GM23338 (cell line): Measurements from ENCODE around the gene USP37. TPM values are rescaled to one million over a fixed set of nuclear protein-coding genes. Genes with fewer than 3 reads are reported as not detected.

Experiments used
- ATAC-seq: fragments of 200-7000 bp; cut with Tn5 transposase; 3 replicates; pipeline ENCODE4 v1.9.1; 2020
- DNase-seq: peaks from one replicate; pipeline ENCODE4 v3.0.0-alpha.2; 2015; ENCODE audit warnings: low spot score
- H2AFZ ChIP-seq: fragments of 200-600 bp; sonication (generic); 2 replicates; pipeline ENCODE4 v1.8.0; 2016; ENCODE audit warnings: antibody characterized with exemption, mild to moderate bottlenecking, moderate library complexity
- H3F3A ChIP-seq: fragments of 200-600 bp; sonication (generic); replicated peaks from 2 replicates; pipeline ENCODE4 v1.8.0; 2017; ENCODE audit warnings: antibody characterized with exemption, mixed run types, low read depth
- H3K27ac ChIP-seq: fragments of 200-600 bp; sonication (generic); 2 replicates; pipeline ENCODE4 v1.6.1; 2016; ENCODE audit warnings: low read depth
- H3K27me3 ChIP-seq: fragments of 200-600 bp; sonication (generic); 2 replicates; pipeline ENCODE4 v1.8.0; 2016; ENCODE audit warnings: mild to moderate bottlenecking, mixed run types, moderate library complexity; ENCODE audit not compliant: insufficient read depth
- H3K36me3 ChIP-seq: fragments of 200-600 bp; sonication (generic); 2 replicates; pipeline ENCODE4 v1.8.0; 2016; ENCODE audit warnings: mild to moderate bottlenecking; ENCODE audit not compliant: insufficient read depth
- H3K4me1 ChIP-seq: fragments of 200-600 bp; sonication (generic); 2 replicates; pipeline ENCODE4 v1.8.0; 2016; ENCODE audit warnings: mild to moderate bottlenecking, moderate library complexity; ENCODE audit not compliant: insufficient read depth
- H3K4me2 ChIP-seq: fragments of 200-600 bp; sonication (generic); 2 replicates; pipeline ENCODE4 v1.7.1; 2017; ENCODE audit warnings: mixed run types
- H3K4me3 ChIP-seq: fragments of 200-600 bp; sonication (generic); 2 replicates; pipeline ENCODE4 v1.6.1; 2016; ENCODE audit warnings: mixed run types
- H3K79me2 ChIP-seq: fragments of 200-600 bp; sonication (generic); replicated peaks from 2 replicates; pipeline ENCODE4 v1.8.0; 2017; ENCODE audit warnings: mild to moderate bottlenecking; ENCODE audit not compliant: insufficient read depth
- H3K9me2 ChIP-seq: fragments of 200-600 bp; sonication (generic); 2 replicates; pipeline ENCODE4 v1.8.0; 2017; ENCODE audit not compliant: insufficient read depth
- H4K20me1 ChIP-seq: fragments of 200-600 bp; sonication (generic); replicated peaks from 2 replicates; pipeline ENCODE4 v1.8.0; 2017; ENCODE audit warnings: mild to moderate bottlenecking; ENCODE audit not compliant: insufficient read depth
- H3K27ac Mint-ChIP-seq: 2 replicates; pipeline ENCODE4 v1.8.0; 2020; ENCODE audit warnings: inconsistent platforms, mild to moderate bottlenecking, moderate library complexity, mixed read lengths
- H3K27me3 Mint-ChIP-seq: 3 replicates; pipeline ENCODE4 v1.8.0; 2022; ENCODE audit warnings: low read depth, mild to moderate bottlenecking, moderate library complexity, mixed read lengths, inconsistent platforms; ENCODE audit not compliant: insufficient read depth, poor library complexity
- H3K36me3 Mint-ChIP-seq: 3 replicates; pipeline ENCODE4 v1.8.0; 2021; ENCODE audit warnings: low read depth, mild to moderate bottlenecking, inconsistent platforms, moderate library complexity, mixed read lengths
- H3K4me1 Mint-ChIP-seq: 3 replicates; pipeline ENCODE4 v1.8.0; 2020; ENCODE audit warnings: mild to moderate bottlenecking, inconsistent platforms, mixed read lengths
- H3K4me3 Mint-ChIP-seq: 3 replicates; pipeline ENCODE4 v1.8.0; 2021; ENCODE audit warnings: moderate library complexity, mild to moderate bottlenecking, inconsistent platforms, mixed read lengths
- H3K9me3 Mint-ChIP-seq: 3 replicates; pipeline ENCODE4 v1.8.0; 2020; ENCODE audit warnings: moderate library complexity, mild to moderate bottlenecking, inconsistent platforms, mixed read lengths
- NANOG ChIP-seq: IDR thresholded peaks from 2 replicates; pipeline ENCODE4 v1.6.1; 2016; ENCODE audit warnings: antibody characterized with exemption, borderline replicate concordance
- POLR2AphosphoS5 ChIP-seq: IDR thresholded peaks from 2 replicates; pipeline ENCODE4 v1.6.1; 2016; ENCODE audit warnings: antibody characterized with exemption, low read depth
- ZNF114 ChIP-seq: fragments of 250-450 bp; sonication (Bioruptor Pico); IDR thresholded peaks from 2 replicates; pipeline ENCODE4 v1.5.0; 2020; ENCODE audit warnings: mild to moderate bottlenecking, moderate library complexity
- polyA plus RNA-seq: library from polyadenylated mRNA; unstranded; fragments of >200 nt; fragmentation: Nextera tagmentation; extraction: Ambion mirVana; gene quantifications from 2 replicates; pipeline ENCODE4 v1.2.1, GENCODE V29; 2016
- total RNA-seq: library from RNA; depleted of rRNA; stranded (reverse); fragments of >200 nt; shearing (Covaris generic); gene quantifications from 2 replicates; pipeline ENCODE4 v1.2.3, GENCODE V29; 2014
- TF ChIP-seq, protein P1 (sequence below): IDR thresholded peaks from one replicate; pipeline ENCODE4 v1.6.1; 2018; ENCODE audit warnings: antibody characterized with exemption; ENCODE audit not compliant: unreplicated experiment

Gene USP37
- total and polyA plus RNA-seq, 2 experiments from 2014 or later, result 8.2 to 21.0 TPM

DNA sequence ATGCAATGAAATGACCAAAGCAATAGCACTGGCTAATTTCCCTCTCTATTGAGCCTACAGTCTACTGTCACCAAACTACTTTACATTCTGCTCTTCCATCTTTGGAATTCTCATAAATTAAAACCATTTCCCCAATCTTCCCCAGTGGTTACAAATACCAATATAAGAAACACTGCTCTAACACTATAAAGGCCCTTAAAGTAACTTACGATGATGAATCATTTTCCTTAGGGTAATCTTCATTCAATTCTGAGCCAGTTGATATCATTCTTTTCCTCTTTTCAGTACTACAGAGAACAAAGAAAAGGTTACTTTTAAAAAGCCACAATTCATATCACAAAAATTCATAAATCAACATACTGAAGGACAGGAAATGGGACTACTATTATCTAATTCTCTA is 22.1 kb downstream of the USP37 start:
- Mint-ChIP-seq H3K4me3 (no peak overlapping the region), H3K27me3 (no peaks in the 10 kb centered on the region), H3K27ac (no peak overlapping the region), H3K4me1 (no peaks in the 10 kb centered on the region), H3K9me3 (no peaks in the 10 kb centered on the region), H3K36me3 (peaks cover 70% of the 10 kb centered on the region)
- H3K4me2 ChIP-seq, result no peak overlapping the region
- H3F3A ChIP-seq, result no peaks in the 10 kb centered on the region
- H3K27ac ChIP-seq, result no peak overlapping the region
- H3K4me1 ChIP-seq, result no peaks in the 10 kb centered on the region
- peaks cover 59% of the 10 kb centered on the region for H3K36me3 ChIP-seq
- H3K4me3 ChIP-seq, result no peak overlapping the region
- DNase-seq (no peak), ATAC-seq (no peak)
- no peaks in the 10 kb centered on the region for H4K20me1 ChIP-seq
- no peaks in the 10 kb centered on the region for H3K79me2 ChIP-seq
- no peaks in the 10 kb centered on the region for H3K9me2 ChIP-seq
- H3K27me3 ChIP-seq, result no peaks in the 10 kb centered on the region
- no peak overlapping the region for H2AFZ ChIP-seq
- TF ChIP-seq, protein P1, sequence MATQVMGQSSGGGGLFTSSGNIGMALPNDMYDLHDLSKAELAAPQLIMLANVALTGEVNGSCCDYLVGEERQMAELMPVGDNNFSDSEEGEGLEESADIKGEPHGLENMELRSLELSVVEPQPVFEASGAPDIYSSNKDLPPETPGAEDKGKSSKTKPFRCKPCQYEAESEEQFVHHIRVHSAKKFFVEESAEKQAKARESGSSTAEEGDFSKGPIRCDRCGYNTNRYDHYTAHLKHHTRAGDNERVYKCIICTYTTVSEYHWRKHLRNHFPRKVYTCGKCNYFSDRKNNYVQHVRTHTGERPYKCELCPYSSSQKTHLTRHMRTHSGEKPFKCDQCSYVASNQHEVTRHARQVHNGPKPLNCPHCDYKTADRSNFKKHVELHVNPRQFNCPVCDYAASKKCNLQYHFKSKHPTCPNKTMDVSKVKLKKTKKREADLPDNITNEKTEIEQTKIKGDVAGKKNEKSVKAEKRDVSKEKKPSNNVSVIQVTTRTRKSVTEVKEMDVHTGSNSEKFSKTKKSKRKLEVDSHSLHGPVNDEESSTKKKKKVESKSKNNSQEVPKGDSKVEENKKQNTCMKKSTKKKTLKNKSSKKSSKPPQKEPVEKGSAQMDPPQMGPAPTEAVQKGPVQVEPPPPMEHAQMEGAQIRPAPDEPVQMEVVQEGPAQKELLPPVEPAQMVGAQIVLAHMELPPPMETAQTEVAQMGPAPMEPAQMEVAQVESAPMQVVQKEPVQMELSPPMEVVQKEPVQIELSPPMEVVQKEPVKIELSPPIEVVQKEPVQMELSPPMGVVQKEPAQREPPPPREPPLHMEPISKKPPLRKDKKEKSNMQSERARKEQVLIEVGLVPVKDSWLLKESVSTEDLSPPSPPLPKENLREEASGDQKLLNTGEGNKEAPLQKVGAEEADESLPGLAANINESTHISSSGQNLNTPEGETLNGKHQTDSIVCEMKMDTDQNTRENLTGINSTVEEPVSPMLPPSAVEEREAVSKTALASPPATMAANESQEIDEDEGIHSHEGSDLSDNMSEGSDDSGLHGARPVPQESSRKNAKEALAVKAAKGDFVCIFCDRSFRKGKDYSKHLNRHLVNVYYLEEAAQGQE, result no peak
- TF ChIP-seq NANOG, result no peak
- no peak for TF ChIP-seq POLR2AphosphoS5
- TF ChIP-seq ZNF114, result no peak

DNA sequence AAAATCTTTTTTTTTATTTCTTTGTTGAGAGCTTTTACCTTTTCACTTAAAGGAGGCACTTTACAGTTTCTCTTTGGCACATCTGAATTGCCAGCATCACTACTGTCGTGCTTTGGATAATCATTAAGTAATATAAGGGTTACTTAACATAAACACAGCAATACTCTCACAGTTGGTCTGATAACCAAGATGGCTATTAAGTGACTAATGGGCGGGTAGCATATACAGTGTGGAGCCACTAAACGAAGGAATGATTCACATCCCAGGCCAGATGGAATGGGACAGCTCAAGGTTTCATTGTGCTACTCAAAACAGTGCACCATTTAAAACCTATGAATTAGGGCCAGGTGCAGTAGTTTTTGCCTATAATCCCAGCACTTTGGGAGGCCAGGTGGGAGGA is 28.1 kb downstream of the USP37 start:
- Mint-ChIP-seq H3K4me3 (no peak overlapping the region), H3K36me3 (peaks cover 45% of the 10 kb centered on the region; the same call in 2 of the 3 replicates), H3K27me3 (no peaks in the 10 kb centered on the region), H3K4me1 (no peaks in the 10 kb centered on the region), H3K27ac (no peak overlapping the region), H3K9me3 (no peaks in the 10 kb centered on the region; the same call in 2 of the 3 replicates)
- Histone ChIP-seq H3K27me3 (no peaks in the 10 kb centered on the region), H2AFZ (no peak overlapping the region), H3F3A (no peaks in the 10 kb centered on the region), H3K79me2 (peaks cover 7% of the 10 kb centered on the region; the same call in 1 of the 2 replicates), H3K4me1 (no peaks in the 10 kb centered on the region), H3K36me3 (peaks cover 36% of the 10 kb centered on the region), H3K4me3 (no peak overlapping the region), H3K9me2 (no peaks in the 10 kb centered on the region), H3K27ac (no peak overlapping the region), H3K4me2 (no peak overlapping the region), H4K20me1 (peaks cover 9% of the 10 kb centered on the region; the same call in 1 of the 2 replicates)
- TF ChIP-seq, protein P1, result no peak
- DNase-seq (no peak), ATAC-seq (no peak)
